HG03521 (cell line): ENCODE data around the gene SNRPA.
"Not testable (repeated sequence)": the region's sequence is repeated elsewhere in the genome, so short reads cannot be mapped to it uniquely, and the experiment has no call there.

Source experiments
- ATAC-seq: cut with Tn5 transposase; IDR thresholded peaks from one replicate; pipeline ENCODE4 v1.9.1; 2021; ENCODE audit warnings: mild to moderate bottlenecking, moderate library complexity; ENCODE audit not compliant: unreplicated experiment

The SNRPA gene

DNA sequence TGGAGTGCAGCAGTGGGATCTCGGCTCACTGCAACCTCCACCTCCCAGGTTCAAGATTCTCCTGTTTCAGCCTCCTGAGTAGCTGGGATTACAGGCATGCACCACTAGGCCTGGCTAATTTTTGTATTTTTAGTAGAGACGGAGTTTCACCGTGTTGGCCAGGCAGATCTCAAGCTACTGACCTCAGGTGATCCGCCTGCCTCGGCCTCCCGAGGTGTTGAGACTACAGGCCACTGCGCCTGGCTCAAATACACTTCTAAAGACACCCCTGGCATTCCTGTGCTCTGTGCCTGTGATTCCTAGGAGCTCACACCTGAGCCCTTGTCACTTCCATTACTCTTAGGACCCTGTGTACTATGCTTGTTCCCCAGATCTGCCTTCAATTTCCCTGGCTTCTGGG lies 61.6 kb downstream of the SNRPA start:
- not testable (repeated sequence) for ATAC-seq

DNA sequence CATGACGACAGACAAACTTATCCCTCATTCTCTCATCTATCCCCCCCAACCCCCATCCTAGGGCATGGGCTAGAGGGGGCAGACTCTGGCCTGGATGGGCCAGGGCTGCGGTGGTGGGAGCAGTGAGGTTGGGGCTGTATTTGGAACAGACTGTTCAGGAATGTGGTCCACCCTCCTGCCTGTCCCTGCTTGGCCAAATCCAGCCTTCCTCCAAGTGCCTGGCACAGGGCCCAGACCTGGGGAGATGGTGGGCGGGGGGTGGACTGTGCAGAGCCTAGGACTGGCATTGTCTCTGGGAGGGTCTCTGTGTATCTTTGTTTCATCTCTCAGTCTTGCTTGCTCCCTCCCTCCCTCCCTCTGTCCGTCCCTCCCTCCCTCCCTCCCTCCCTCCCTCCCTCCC lies 62.2 kb downstream of the SNRPA start:
- ATAC-seq: no peak
